IPS-15b (cell line): ENCODE results near the gene NCR2.

Experiments
- H3K27me3 ChIP-seq: one replicate; pipeline ENCODE4 v1.6.1; 2013; ENCODE audit warnings: low read length; ENCODE audit not compliant: control insufficient read depth, insufficient read depth
- H3K36me3 ChIP-seq: one replicate; pipeline ENCODE4 v1.6.1; 2013; ENCODE audit warnings: low read length; ENCODE audit not compliant: control insufficient read depth, insufficient read depth
- H3K4me1 ChIP-seq: one replicate; pipeline ENCODE4 v1.6.1; 2013; ENCODE audit warnings: mild to moderate bottlenecking, low read length; ENCODE audit not compliant: control insufficient read depth, insufficient read depth
- H3K4me3 ChIP-seq: one replicate; pipeline ENCODE4 v1.5.1; 2013; ENCODE audit warnings: low read depth, low read length
- H3K9ac ChIP-seq: one replicate; pipeline ENCODE4 v1.6.1; 2013; ENCODE audit warnings: low read depth, mild to moderate bottlenecking, low read length
- H3K9me3 ChIP-seq: one replicate; pipeline ENCODE4 v1.6.1; 2013; ENCODE audit warnings: mild to moderate bottlenecking, low read length; ENCODE audit not compliant: control insufficient read depth, insufficient read depth

NCR2 gene

DNA sequence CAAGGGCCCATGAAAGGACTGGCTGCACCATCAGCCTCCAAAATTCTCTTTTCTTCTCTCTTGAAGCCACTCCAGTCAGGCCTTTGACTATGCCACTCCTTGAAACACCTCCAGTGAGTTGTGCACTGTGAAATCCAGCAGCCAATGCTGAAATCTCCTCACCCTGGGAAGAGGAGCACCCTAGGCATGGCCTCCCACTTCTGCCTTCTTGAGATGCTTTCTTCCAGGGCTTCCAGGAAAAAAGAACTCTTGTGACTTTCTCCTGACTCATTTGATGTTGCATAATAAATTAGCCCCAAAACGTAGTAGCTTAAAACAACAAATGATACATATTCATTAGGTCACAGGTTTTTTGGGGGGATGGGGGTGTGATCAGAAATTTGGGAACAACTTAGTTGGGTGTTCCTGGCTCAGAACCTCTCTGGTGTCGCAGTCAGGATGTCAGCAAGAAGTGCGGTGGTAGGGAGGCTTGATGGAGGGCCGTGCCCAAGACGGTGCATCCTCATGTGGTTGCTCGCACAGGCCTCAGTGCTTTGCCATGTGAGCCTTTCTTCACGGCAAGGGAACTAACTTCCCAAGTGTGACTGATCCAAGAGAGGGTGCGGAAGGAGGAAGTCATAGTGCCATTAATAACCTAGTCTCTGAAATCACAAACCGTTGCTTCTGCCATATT lies 12.1 kb downstream of the NCR2 start:
- Histone ChIP-seq H3K4me1 (no peaks in the 10 kb centered on the region), H3K4me3 (no peak overlapping the region), H3K27me3 (peaks cover 7% of the 10 kb centered on the region), H3K36me3 (no peaks in the 10 kb centered on the region), H3K9me3 (no peaks in the 10 kb centered on the region), H3K9ac (no peak overlapping the region)

DNA sequence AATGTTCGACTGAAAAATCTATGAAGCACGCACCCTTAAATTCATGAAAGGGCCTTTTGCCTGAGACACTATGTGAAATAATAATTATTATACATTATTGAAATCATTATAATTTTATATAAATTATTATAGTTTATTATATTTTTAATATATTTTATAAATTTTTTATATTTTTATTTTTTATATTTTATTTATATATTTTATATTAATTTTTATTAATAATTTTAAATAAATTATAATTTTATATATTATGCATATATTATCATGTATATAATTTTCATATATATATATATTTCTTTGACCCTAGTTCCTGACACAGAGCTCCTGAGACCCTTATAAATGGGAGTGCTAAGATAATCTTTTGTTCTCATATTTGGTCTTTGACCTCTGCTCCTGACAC lies 13.5 kb downstream of the NCR2 start:
- Histone ChIP-seq H3K9me3 (no peaks in the 10 kb centered on the region), H3K9ac (no peak overlapping the region), H3K36me3 (no peaks in the 10 kb centered on the region), H3K4me1 (no peaks in the 10 kb centered on the region), H3K4me3 (no peak overlapping the region), H3K27me3 (peaks cover 7% of the 10 kb centered on the region)

GRCh38 chr6:41352396-41352795 lies 17.0 kb downstream of the NCR2 start:
- Histone ChIP-seq H3K27me3 (peaks cover 6% of the 10 kb centered on the region), H3K36me3 (no peaks in the 10 kb centered on the region), H3K9ac (no peak overlapping the region)

DNA sequence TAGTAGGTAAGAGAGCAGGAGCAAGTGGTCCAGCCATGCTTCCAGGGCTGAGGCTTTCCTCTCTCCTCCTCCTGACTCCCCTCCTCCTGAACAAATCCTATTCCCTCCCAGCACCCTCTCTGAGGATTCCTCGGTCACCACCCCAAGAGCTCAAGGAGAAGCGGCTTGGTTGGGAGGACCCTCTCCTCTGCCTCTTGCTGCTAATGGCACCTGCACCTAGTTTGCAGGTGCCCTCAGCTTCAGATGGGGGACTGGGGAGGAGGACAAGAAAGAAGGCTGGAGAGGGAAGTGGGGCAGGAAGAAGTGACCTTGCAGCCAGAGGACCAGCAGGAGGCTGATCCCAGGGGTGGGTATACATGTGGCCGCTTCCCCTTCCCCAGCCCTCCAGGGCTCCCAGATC lies 17.5 kb downstream of the NCR2 start:
- Histone ChIP-seq H3K4me1 (no peaks in the 10 kb centered on the region), H3K36me3 (no peaks in the 10 kb centered on the region), H3K9me3 (no peaks in the 10 kb centered on the region), H3K9ac (no peak overlapping the region), H3K4me3 (no peak overlapping the region), H3K27me3 (peaks cover 6% of the 10 kb centered on the region)

More at GRCh38 chr6:41352396-41352795, 17.0 kb downstream of the NCR2 start:
- no peaks in the 10 kb centered on the region for H3K9me3 ChIP-seq
- no peak overlapping the region for H3K4me3 ChIP-seq
- no peaks in the 10 kb centered on the region for H3K4me1 ChIP-seq

DNA sequence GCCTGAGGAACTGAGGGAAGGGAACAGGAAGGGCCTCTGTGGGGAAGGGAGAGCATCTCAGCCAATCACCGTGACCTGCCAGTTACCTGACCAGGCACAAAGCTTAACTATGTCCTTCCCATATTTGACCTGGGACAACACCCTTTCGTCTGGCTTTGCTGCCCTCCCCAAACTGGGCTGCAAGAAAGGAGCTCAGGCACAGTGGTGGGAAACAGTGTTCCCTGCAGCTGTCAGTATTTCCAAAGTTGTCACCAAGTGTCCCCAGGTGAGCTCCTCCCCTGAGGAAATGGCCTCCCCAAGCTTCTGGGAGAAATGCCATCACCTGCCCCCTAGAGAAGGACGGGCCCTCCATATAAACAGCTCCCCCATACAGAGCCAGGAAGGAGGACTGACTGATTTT lies 17.9 kb downstream of the NCR2 start:
- Histone ChIP-seq H3K27me3 (peaks cover 6% of the 10 kb centered on the region), H3K9ac (no peak overlapping the region), H3K4me3 (no peak overlapping the region), H3K36me3 (no peaks in the 10 kb centered on the region), H3K9me3 (no peaks in the 10 kb centered on the region), H3K4me1 (no peaks in the 10 kb centered on the region)

DNA sequence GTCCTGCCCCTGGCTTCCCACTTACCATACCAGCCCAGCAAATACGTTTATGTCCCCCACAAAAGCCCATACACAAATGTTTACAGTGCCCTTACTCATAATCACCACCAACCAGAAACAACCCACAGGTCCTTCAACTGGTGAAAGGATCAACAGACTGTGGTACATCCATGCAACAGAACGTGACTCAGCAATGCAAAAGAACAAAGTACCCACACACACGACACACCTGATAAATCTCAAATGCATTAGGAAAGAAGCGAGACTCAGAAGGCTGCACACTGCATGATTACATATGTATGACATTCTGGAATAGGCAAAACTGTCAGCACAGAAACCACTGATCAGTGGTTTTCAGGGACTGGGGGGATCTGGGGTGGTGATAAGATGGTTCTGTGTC lies 20.5 kb downstream of the NCR2 start:
- no peaks in the 10 kb centered on the region for H3K4me1 ChIP-seq
- H3K27me3 ChIP-seq, result peaks cover 3% of the 10 kb centered on the region
- H3K4me3 ChIP-seq, result no peak overlapping the region
- H3K36me3 ChIP-seq, result no peaks in the 10 kb centered on the region
- H3K9ac ChIP-seq, result no peak overlapping the region
- H3K9me3 ChIP-seq, result no peaks in the 10 kb centered on the region

DNA sequence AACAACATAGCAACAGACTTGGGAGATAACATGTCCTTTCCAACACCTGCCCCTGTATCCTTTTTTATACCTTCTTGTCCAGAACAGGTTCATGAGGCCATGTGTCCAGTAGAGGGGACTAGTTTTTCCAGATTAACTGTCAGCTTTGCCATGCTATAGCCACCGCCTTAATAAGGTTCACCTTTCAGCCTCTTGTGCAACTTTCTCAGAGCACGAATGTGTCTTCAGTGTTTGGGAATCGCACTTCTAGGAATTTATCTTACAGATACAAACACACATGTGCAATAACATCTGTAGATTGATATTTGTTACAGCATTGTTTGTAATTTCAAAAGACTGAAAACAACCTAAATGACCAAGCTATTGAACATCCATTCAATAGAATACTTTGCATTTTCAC lies 21.4 kb downstream of the NCR2 start:
- Histone ChIP-seq H3K9ac (no peak overlapping the region), H3K9me3 (no peaks in the 10 kb centered on the region), H3K4me1 (no peaks in the 10 kb centered on the region), H3K27me3 (peaks cover 2% of the 10 kb centered on the region), H3K36me3 (no peaks in the 10 kb centered on the region), H3K4me3 (no peak overlapping the region)

GRCh38 chr6:41358503-41358902 lies 23.1 kb downstream of the NCR2 start:
- no peaks in the 10 kb centered on the region for H3K36me3 ChIP-seq
- H3K9ac ChIP-seq, result no peak overlapping the region
- H3K9me3 ChIP-seq, result no peaks in the 10 kb centered on the region
- H3K4me1 ChIP-seq, result no peaks in the 10 kb centered on the region
- peaks cover 2% of the 10 kb centered on the region for H3K27me3 ChIP-seq
- no peak overlapping the region for H3K4me3 ChIP-seq

DNA sequence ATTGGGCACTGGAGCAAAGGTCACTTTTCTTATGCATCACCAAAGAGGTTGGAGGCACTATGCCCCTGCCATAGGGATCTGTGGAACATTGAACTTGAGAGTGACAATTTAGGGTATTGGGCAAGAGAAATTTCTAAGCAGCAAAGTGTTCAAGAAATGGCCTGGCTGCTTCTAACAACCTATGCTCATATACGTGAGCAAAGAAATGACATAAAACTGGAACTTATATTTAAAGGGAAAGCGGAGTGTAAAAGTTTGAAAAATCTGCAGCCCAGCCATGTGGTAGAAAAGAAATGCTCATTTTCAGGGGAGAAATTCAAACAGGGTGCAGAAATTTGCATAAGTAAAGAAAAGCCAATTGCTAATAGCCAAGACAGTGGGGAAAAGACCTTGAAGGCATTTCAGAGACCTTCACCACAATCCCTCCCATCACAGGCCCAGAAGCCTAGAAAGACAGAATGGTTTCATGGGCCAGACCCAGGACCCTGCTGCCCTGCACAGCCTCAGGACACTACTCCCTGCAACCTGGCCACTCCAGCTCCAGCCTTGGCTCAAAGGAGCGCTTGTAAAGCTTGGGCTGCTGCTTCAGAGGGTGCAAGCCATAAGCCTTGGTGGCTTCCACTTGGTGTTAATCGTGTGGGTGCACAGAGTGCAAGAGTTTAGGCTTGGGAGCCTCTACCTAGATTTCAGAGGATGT lies 24.4 kb downstream of the NCR2 start:
- Histone ChIP-seq H3K9ac (no peak overlapping the region), H3K27me3 (peaks cover 2% of the 10 kb centered on the region), H3K9me3 (no peaks in the 10 kb centered on the region), H3K4me1 (no peaks in the 10 kb centered on the region), H3K4me3 (no peak overlapping the region), H3K36me3 (no peaks in the 10 kb centered on the region)

DNA sequence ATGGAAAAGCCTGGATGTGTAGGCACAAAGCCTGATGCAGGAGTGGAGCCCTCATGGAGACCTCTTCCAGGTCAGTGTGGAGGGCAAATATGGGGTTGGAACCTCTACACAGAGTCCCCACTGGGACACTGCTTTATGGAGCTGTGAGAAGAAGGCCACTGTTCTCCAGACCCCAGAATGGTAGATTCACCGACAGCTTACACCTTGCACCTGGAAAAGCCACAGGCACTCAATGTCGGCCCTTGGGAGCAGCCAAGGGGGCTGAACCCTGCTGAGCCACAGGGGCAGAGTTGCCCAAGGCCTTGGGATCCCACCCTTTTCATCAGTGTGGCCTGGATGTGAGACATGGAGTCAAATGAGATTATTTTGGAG lies 24.9 kb downstream of the NCR2 start:
- Histone ChIP-seq H3K9ac (no peak overlapping the region), H3K4me1 (no peaks in the 10 kb centered on the region), H3K27me3 (peaks cover 3% of the 10 kb centered on the region), H3K36me3 (no peaks in the 10 kb centered on the region), H3K4me3 (no peak overlapping the region), H3K9me3 (no peaks in the 10 kb centered on the region)

GRCh38 chr6:41366150-41366549 lies 30.7 kb downstream of the NCR2 start:
- H3K4me1 ChIP-seq, result peaks cover 3% of the 10 kb centered on the region
- H3K27me3 ChIP-seq, result peaks cover 48% of the 10 kb centered on the region
- H3K4me3 ChIP-seq, result no peak overlapping the region
- no peaks in the 10 kb centered on the region for H3K9me3 ChIP-seq
- H3K9ac ChIP-seq, result no peak overlapping the region
- H3K36me3 ChIP-seq, result no peaks in the 10 kb centered on the region

GRCh38 chr6:41367061-41367460 lies 31.7 kb downstream of the NCR2 start:
- no peak overlapping the region for H3K9ac ChIP-seq
- H3K27me3 ChIP-seq, result peaks cover 57% of the 10 kb centered on the region
- no peak overlapping the region for H3K4me3 ChIP-seq
- H3K9me3 ChIP-seq, result no peaks in the 10 kb centered on the region
- no peaks in the 10 kb centered on the region for H3K36me3 ChIP-seq
- H3K4me1 ChIP-seq, result peaks cover 3% of the 10 kb centered on the region
